ENCODE measurements around the gene DSTYK.
"Not testable (repeated sequence)": the region's sequence is repeated elsewhere in the genome, so short reads cannot be mapped to it uniquely, and the experiment has no call there.

Gene DSTYK

DNA sequence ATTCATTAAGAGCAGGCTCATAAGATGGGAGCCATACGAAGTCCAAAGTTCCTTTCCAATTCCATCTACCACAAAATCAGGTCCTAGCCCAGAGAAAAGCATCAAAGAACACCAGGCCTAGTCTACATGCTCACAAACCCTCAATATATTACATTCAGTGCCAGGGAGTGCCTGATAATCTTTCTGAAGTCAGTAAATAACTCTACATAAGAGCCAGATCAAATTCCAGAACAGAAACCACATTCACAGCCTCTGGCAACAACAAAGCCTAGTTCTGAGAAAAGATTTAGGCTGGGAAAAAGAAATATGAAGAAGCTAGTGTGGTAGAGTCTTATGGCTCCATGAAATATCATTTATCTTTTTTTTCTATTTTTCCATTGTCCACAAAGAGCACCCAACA lies 49.2 kb downstream of the DSTYK start:
- TF ChIP-seq, protein P1, sequence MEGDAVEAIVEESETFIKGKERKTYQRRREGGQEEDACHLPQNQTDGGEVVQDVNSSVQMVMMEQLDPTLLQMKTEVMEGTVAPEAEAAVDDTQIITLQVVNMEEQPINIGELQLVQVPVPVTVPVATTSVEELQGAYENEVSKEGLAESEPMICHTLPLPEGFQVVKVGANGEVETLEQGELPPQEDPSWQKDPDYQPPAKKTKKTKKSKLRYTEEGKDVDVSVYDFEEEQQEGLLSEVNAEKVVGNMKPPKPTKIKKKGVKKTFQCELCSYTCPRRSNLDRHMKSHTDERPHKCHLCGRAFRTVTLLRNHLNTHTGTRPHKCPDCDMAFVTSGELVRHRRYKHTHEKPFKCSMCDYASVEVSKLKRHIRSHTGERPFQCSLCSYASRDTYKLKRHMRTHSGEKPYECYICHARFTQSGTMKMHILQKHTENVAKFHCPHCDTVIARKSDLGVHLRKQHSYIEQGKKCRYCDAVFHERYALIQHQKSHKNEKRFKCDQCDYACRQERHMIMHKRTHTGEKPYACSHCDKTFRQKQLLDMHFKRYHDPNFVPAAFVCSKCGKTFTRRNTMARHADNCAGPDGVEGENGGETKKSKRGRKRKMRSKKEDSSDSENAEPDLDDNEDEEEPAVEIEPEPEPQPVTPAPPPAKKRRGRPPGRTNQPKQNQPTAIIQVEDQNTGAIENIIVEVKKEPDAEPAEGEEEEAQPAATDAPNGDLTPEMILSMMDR (IDR thresholded peaks at IDR 0.05; ENCODE audit: low read depth, low read length): no peak
- DNase-seq (ENCODE audit: low read depth in 2 of 2): peak in 1 of 2 donors; percentile 42
- no peak overlapping the region for H3K4me3 ChIP-seq (replicated peaks in 1 of 2; ENCODE audit: low read depth in 2 of 2, low read length in 2 of 2)

DNA sequence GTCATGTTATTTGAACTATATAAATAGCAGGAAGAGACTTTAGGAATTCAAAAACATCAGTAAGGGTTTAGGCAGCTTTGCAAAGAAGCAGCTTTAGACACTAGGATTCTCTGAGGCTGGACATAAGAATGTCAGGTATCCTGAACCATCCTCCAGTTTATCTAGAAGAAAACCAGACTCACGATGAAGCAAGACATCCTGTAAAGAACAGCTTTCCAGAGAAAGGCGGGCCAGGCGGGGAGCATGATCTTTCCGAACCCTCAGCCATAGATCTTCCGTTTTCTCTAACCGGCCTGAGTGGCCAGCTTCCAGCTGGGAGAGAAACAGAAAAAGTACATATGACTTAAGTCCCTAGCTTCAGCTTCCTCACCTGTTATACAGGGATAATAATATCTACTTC lies 50.4 kb downstream of the DSTYK start:
- H3K4me3 ChIP-seq (replicated peaks in 1 of 2; ENCODE audit: low read depth in 2 of 2, low read length in 2 of 2): no peak overlapping the region
- DNase-seq (ENCODE audit: low read depth in 2 of 2): no peak
- TF ChIP-seq, protein P1 (IDR thresholded peaks at IDR 0.05; ENCODE audit: low read depth, low read length): no peak

DNA sequence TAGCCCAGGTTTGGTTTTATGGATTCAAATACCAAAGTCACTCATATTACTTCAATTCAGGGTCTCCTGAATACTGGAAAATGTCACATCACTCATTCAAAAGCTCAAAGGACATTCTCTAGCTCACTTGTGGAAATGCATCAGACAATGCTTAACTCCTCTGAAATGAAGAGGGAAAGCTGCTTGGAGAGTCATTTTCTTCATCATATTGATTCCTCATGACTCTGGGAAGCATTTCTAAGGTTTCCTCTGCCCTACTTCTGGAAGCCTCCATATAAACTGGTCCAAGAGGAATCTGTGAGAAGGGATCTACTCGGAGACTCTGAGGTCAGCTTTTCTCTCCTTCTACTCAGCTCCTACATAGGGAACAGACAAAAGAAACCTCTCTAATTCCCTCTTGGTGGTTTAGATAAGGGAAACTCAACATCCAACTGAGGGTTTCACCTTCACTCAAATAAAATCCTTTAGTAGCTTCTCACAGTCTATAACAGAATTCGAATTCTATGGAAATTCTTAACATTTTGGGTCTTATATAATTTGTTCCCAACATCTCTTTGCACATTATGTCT lies 53.4 kb downstream of the DSTYK start:
- H3K4me3 ChIP-seq (replicated peaks in 1 of 2; ENCODE audit: low read depth in 2 of 2, low read length in 2 of 2): no peak overlapping the region
- no peak for DNase-seq (ENCODE audit: low read depth in 2 of 2)
- TF ChIP-seq, protein P1 (IDR thresholded peaks at IDR 0.05; ENCODE audit: low read depth, low read length): no peak

DNA sequence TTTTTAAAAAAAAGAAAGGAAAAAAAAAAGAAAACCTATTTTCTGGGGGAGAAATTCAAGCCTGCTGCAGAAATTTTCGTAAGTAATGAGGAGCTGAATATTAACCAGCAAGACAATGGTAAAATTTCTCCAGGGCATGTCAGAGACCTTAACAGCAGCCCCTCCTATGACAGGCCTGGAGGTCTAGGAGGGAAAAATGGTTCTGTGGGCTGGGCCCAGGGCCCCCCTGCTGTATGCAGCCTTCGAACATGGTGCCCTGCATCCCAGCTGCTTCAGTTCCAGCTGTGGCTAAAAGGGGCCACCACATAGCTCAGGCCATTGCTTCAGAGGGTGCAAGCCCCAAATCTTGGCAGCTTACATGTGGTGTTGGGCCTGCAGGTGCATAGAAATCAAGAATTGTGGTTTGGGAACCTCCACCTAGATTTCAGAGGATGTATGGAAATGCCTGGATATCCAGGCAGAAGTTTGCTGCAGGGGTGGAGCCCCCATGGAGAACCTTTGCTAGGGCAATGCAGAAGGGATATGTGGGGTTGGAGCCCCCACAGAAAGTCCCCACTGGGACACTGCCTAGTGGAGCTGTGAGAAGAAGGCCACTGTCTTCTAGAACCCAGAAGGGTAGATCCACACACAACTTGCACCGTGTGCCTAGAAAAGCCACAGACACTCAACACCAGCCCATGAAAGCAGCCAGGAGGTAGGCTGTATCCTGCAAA lies 55.7 kb downstream of the DSTYK start:
- H3K4me3 ChIP-seq (replicated peaks in 1 of 2; ENCODE audit: low read depth in 2 of 2, low read length in 2 of 2); DNase-seq (ENCODE audit: low read depth in 2 of 2): not testable (repeated sequence)

DNA sequence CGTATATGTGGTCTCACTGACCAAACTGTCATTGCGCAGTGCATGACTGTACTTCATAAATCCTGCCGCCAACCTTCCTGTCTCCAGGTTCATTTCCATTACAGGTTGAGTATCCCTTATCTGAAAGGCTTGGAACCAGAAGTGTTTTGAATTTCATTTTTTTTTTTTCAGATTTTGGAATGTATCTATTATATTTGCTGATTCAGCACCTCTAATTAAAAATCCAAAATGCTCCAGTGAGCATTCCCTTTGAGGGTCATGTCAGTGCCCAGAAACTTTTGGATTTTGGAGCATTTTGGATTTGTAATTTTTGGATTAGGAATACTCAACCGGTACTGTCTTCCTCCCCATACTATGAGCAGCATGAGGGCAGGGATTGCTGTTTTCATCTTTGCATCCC lies 59.0 kb downstream of the DSTYK start:
- no peak overlapping the region for H3K4me3 ChIP-seq (replicated peaks in 1 of 2; ENCODE audit: low read depth in 2 of 2, low read length in 2 of 2)
- TF ChIP-seq, protein P1 (IDR thresholded peaks at IDR 0.05; ENCODE audit: low read depth, low read length): no peak
- DNase-seq (ENCODE audit: low read depth in 2 of 2): no peak

DNA sequence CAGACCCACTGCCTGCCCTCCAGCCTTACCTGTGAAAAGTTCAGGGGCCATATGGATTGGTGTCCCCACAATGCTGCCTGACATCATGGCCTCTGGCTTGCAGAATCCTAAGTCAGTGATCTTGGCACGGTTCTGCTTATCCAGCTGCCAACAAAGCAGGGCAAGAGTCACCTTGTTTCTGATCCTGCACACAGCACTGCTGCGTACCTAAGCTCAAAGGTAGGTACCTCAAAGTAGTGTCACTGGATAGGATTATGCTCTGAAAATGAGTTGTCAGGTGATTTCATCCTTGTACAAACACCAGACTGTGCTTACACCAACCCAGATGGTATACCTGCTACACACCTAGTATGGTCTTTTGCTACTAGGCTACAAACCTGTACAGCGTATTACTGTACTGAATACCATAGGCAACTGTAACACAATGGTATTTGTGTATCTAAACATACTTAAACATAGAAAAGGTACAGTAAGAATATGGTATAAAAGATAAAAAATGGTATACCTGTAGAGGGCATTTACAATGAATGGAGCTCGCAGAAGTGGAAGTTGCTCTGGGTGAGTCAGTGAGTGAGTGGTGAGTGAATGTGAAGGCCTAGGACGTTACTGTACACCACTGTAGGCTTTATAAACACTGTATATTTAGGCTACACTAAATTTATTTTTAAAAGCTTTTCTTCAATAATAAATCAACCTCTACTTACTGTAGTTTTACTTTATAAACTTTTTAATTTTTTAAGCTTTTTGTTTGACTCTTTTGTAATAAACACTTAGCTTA lies 60.7 kb downstream of the DSTYK start:
- TF ChIP-seq, protein P1 (IDR thresholded peaks at IDR 0.05; ENCODE audit: low read depth, low read length): no peak
- no peak overlapping the region for H3K4me3 ChIP-seq (replicated peaks in 1 of 2; ENCODE audit: low read depth in 2 of 2, low read length in 2 of 2)
- no peak for DNase-seq (ENCODE audit: low read depth in 2 of 2)

DNA sequence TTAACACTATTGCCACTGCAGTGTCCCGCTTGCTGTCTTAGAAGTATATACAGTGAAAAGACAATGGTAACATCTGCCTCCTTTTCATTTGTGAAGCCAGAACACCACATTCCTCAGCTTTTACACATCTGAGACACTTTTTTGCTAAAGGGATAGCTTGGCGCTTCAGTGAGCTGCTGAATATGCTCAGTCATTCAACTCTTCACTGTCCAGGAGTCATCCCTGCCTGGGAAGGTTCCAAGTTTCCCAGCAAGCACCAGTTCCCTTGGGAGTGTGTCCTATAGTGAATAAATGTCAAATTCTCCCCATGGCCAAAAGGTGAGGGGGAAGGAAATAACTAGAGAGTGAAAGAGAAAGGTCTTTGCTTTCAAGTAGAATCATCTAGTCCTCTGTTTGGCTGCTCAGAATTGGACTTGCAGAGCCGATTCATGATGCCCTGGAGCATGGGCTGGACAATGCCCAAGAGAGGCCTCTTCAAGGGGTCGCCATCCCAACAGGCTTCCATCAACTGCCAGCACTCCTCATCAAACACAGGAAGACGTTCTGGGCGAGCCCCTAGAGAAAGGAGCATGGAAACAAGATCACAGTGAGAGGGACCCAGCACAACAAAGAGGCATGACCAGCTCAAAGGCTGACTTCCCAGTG lies 64.2 kb downstream of the DSTYK start:
- TF ChIP-seq, protein P1 (IDR thresholded peaks at IDR 0.05; ENCODE audit: low read depth, low read length): no peak
- H3K4me3 ChIP-seq (replicated peaks in 1 of 2; ENCODE audit: low read depth in 2 of 2, low read length in 2 of 2): no peak overlapping the region
- DNase-seq (ENCODE audit: low read depth in 2 of 2): peak; percentile 41 to 87

Data from cardiac fibroblast (primary cell).